Neural cell (in vitro differentiated cells): Measurements from ENCODE around the gene SBK1.

Experiments
- CTCF ChIP-seq: fragments of 450-650 bp; IDR thresholded peaks from 2 replicates; pipeline ENCODE4 v1.5.1; 2014; ENCODE audit warnings: antibody characterized with exemption, mild to moderate bottlenecking, moderate library complexity; ENCODE audit not compliant: poor library complexity, severe bottlenecking
- POLR2AphosphoS5 ChIP-seq: IDR thresholded peaks from 2 replicates; pipeline ENCODE4 v1.6.1; 2012
- TAF1 ChIP-seq: IDR thresholded peaks from 2 replicates; pipeline ENCODE4 v1.6.1; 2012; ENCODE audit warnings: low read depth

- TF ChIP-seq POLR2AphosphoS5, result no peak
- no peak for TF ChIP-seq CTCF
- no peak for TF ChIP-seq TAF1
Observed at GRCh38 chr16:28260193-28260592, 32.1 kb upstream of the SBK1 start.
